ENCODE measurements around the gene PPP1R9A.
"Not testable (repeated sequence)": the region's sequence is repeated elsewhere in the genome, so short reads cannot be mapped to it uniquely, and the experiment has no call there.

The PPP1R9A gene

GRCh38 chr7:94980418-94981142 lies 73.2 kb downstream of the PPP1R9A start:
- no peak for DNase-seq

- no peak for DNase-seq
Measured at GRCh38 chr7:94995921-94996320, 88.5 kb downstream of the PPP1R9A start.

DNA sequence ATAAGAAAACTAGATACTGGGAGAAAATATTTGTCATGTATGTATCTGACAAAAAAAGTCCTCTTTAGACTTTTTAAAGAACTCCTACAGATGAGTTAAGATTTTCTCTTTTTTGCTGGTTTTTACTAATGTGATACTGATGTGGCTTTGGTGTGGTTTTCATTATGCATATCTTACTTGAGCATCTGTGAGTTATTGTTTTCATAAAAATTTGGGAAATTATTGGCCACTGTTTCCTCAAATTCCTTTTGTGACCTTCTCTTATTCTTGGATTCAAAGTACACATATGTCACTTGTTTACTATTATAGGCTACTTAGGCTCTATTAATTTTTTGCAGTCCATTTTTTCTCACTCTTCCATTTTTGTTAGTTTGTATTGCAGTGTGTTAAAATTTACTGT lies 89.0 kb downstream of the PPP1R9A start:
- DNase-seq, result no peak

- DNase-seq, result no peak
Measured at GRCh38 chr7:94997547-94997946, 90.2 kb downstream of the PPP1R9A start.

- no peak for DNase-seq
Measured at GRCh38 chr7:94998266-94999068, 91.1 kb downstream of the PPP1R9A start.

DNA sequence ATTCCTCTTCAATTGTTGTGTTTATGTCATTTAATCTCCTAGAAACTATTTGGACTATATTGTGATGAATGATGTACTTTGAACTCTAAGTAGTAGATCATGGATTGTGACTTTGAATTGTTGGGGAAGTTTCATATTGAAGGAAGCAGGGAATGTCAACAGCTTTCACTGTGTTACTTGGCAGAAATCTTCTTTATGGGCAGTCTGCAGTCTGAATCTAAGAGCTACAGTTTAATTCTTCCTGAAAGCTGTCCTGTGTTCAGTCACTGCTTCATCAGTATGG lies 91.6 kb downstream of the PPP1R9A start:
- DNase-seq, result no peak

DNA sequence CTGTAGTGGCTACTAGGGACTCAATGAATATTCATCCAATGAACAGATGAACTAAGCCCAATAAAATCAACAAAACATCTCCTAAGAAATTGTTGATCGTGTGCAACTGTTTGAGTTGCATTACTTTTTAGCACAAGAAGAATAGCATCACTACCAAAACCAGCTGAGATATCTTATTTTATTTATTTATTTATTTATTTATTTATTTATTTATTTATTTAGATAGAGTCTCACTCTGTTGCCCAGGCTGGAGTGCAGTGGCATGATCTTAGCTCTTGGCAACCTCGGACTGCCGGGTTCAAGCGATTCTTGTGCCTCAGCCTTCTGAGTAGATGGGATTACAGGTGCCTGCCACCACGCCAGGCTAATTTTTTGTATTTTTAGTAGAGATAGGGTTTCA lies 92.2 kb downstream of the PPP1R9A start:
- DNase-seq, result not testable (repeated sequence)

DNA sequence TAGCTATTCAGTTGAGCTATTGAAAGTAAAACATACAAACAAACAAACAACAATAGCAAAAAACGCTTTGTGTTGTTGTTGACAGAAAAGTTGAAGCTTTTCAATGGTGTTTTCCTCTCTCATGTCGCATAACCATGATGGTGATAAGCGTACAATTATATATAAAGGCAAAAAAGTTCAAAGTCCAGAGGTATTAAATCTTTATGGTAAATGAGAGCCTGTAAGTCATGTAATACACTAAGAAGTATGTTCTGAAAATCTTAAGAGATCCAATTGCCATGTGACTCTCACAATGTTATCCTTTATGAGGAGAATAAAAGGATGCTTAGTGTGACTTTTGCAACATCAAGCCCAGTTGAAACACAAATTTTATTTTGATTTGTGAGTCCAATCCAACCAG lies 93.9 kb downstream of the PPP1R9A start:
- DNase-seq, result no peak

DNA sequence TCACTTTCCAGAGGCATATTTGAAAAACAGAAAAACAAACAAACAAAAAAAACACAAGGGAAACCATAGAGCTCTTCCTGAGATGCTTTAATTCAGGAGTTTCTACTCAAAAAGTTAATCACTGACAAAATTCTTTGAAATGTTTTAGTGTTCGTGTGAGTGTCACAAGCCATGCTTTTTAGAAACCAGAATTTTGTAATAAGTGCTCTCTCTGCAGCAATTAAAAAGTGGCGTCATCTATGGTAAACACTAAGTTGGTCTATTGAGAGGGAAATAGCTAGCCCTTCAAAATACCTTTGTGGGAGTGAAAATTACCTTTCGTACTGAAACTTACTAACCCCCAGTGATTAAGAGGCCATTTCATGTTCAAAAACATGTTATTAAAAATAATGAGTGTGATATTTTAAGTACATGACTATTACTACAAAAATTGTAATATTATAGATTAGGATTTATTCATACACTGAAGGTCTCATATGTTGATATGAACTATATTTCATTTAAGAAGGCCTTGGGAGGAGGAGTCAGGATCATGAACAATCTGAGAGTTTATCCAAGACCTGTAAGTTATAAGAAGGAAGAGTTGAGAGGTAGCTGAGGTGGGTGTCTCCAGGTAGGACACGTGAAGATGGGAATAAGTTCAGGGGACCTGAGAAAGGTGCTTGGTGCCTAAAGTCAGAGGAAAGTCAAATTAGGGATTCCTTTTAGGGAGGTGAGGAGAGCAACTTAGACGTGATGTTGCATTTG lies 94.6 kb downstream of the PPP1R9A start:
- DNase-seq, result no peak

DNA sequence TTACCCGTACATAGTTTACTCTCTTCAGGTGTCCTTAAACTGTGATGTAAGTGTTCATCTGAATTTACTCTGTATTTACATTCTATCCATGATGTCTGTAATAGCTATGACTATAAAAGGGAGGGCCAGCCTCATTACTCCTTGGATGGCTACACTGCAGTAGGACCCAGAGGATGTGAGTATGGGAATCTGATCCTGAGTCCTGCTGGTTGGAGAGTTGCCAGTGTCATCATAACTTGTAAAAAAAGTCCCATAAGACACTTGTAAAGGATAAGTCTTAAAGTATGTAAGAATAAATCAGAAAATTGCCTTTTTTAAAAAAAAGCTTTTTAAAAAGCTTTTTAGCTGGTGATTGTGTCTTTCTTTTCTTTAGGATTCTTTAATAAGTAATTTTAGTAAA lies 95.4 kb downstream of the PPP1R9A start:
- DNase-seq, result no peak

GRCh38 chr7:95004618-95005247 lies 97.3 kb downstream of the PPP1R9A start:
- no peak for DNase-seq

GRCh38 chr7:95006010-95006409 lies 98.6 kb downstream of the PPP1R9A start:
- no peak for DNase-seq

- not testable (repeated sequence) for DNase-seq
Measured at GRCh38 chr7:95008773-95009172, 101.4 kb downstream of the PPP1R9A start.

- DNase-seq, result no peak
Measured at GRCh38 chr7:95011146-95011928, 103.9 kb downstream of the PPP1R9A start.

- DNase-seq, result no peak
Measured at GRCh38 chr7:95011995-95012394, 104.6 kb downstream of the PPP1R9A start.

DNA sequence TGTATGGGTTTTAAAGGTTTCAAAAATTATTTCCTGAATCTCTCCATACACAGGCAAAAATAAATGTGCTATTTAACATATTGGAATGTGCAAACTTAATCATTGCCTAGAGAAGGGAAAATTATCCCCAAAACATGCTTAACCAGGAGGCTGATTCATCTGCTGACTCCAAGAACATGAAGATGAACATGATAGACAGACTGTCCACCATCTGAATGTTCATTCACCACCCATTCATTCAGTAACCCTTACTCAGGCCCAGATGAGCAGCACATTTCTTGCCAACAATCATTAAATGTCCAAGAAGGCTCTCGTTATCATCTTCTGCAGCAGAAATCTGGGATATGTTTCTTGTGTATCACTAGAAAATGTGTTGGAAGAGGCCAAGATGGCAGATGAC lies 110.6 kb downstream of the PPP1R9A start:
- no peak for DNase-seq

DNA sequence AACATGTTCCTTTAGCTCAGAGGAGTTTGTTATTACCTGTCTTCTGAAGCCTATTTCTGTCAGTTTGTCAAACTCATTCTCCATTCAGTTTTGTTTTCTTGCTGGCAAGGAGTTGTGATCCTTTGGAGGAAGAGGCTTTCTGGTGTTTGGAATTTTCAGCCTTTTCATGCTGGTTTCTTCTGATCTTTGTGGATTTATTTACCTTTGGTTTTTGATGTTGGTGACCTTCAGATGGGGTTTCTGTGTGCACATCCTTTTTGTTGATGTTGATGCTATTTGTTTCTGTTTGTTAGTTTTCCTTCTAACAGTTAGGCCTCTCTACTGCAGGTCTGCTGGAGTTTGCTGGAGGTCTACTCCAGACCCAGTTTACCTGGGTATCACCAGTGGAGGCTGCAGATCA lies 118.6 kb downstream of the PPP1R9A start:
- DNase-seq, result no peak

- no peak for DNase-seq
Measured at GRCh38 chr7:95026421-95027072, 119.2 kb downstream of the PPP1R9A start.

DNA sequence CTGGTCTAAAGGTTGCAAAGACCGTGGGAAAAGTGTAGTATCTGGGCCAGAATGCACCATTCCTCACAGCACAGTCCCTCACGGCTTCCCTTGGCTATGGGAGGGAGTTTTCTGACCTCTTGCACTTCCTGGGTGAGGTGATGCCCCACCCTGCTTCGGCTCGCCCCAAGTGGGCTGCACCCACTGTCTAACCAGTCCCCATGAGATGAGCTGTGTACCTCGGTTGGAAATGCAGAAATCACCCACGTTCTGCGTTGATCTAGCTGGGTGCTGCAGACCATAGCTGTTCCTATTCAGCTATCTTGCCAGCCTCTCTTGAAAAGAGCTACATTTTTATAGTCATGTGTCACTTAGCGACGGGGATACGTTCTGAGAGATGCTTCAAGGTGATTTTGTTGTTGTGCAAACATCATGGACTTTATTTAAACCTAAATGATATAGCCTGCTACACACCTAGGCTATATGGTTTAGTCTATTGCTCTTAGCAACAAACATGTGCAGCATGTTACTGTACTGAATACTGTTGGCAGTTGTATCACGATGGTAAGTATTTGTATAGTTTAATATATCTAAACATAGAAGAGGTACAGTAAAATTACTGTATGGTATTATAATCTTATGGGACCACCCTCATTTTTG lies 120.0 kb downstream of the PPP1R9A start:
- no peak for DNase-seq

DNA sequence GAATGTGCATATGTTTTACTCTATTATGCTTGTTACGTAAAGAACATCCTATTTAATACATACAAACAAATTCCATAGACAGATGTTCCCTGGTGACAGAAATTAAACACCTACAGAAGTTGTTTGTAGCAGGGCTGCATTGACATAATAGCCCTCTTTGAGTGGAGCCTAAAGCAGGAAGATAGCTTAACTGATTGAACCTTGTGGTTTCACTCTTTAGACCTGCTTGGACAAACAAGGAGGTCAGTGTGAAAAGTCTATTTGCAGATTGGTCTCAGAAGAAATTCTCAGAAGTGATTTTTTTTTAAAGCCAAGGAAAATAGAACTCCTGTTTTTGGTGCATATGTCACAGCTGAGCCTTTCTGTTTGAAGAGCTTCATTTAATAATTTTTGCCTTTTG lies 121.3 kb downstream of the PPP1R9A start:
- DNase-seq, result no peak

DNA sequence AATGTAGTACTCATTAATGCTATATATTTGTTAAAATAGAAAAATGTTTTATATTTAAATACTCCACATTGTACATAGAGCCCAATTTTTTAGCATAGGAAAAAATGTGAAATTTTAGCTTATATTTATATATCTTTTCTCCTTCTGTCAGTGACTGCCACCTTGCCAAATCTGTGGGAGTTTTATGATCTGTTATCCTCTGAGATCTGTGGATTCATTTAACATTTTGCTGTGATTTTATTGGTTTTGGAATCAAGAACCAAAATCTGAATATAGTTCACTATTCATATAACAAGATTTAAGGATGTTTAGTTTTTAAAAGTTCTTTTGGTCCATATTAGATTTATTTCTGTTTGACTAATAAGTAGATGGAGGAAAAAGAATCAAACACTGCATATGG lies 127.9 kb downstream of the PPP1R9A start:
- no peak for DNase-seq

- no peak for DNase-seq
Measured at GRCh38 chr7:95041031-95041430, 133.6 kb downstream of the PPP1R9A start.
